Right ventricle myocardium superior (tissue), 1 donor: ENCODE measurements around the gene FAM3A. TPM values are rescaled to one million over a fixed set of nuclear protein-coding genes. Genes with fewer than 3 reads are reported as not detected.
"Not testable (repeated sequence)": the region's sequence is repeated elsewhere in the genome, so short reads cannot be mapped to it uniquely, and the experiment has no call there.

Experiments used
- ATAC-seq: fragments of 200-7000 bp; cut with Tn5 transposase; one replicate; pipeline ENCODE4 v1.9.1; 2020; ENCODE audit warnings: mild to moderate bottlenecking; ENCODE audit not compliant: poor library complexity
- DNase-seq: peaks from one replicate; pipeline ENCODE4 v3.0.0-alpha.2; 2020
- intact Hi-C: fragments of 100-400 bp; cut with DNase I; formaldehyde crosslinking; loops from one replicate; pipeline ENCODE4 v1.11.2; 2022
- long read RNA-seq: library from polyadenylated mRNA; unstranded; transcript quantifications from one replicate; pipeline ENCODE4 v2.0.0, GENCODE V29; 2021
- total RNA-seq: library from RNA; stranded (reverse); fragmentation: NEBNext Ultra II Directional; extraction: Animal tissue kit (Norgen Biotek cat#: 25700); gene quantifications from one replicate; pipeline ENCODE4 v1.2.1, GENCODE V29; 2021
- donor health status: DM: no; HTN: yes; CAD: no; lungs with severe emphysema.

Gene FAM3A, protein sequence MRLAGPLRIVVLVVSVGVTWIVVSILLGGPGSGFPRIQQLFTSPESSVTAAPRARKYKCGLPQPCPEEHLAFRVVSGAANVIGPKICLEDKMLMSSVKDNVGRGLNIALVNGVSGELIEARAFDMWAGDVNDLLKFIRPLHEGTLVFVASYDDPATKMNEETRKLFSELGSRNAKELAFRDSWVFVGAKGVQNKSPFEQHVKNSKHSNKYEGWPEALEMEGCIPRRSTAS
- total RNA-seq = 51.3 TPM
- long read RNA-seq, transcript FAM3A-215 (9 exons, 1,800 nt) = major isoform, 102 of 249 reads
- long read RNA-seq, transcript FAM3A-208 (8 exons, 1,763 nt) = minor isoform, 15 of 249 reads
- long read RNA-seq, transcript FAM3A-203 (10 exons, 1,359 nt) = minor isoform, 8 of 249 reads
- long read RNA-seq, transcript FAM3A-202 (10 exons, 1,712 nt) = minor isoform, 66 of 249 reads
- long read RNA-seq, partial matches to known transcripts = 16 of 249 reads
- long read RNA-seq, other reads (novel, unspliced or antisense) = 32 of 249 reads

DNA sequence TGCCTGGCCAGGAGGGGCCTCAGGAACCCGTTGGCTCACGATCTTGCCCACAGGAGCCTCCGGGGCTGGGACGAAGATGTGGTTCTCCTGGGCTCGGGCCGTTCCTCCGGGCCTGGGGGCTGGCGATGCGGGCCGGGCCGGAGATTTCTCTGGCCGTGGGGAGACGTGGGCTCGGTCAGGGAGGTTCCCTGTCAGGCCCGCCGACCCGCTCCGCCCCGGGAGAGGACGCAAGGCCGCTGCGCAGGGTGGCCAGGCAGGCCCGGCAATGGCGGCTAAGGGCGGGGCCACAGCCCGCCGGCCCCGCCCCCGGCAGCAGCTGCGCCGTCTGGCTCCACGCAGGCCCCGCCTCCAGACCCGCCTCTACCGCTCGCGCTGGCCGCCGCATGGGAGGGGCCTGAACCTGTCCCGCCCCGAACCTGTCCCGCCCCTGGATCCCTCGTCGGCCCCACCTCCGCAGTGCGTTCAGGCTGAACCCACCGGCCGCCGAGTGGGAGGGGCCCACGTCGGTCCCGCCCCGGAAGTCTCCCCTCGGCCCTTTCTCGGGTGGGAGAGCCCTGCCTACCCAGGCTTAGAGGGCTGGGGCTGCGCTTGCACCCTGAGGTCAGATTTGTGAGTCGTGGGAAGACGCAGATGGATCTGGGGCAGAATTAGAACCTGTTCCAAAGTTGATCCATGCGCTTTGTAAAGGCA is at the start of gene FAM3A:
FAM3A (minus strand) TSS at position 267 of the 690 bp plus-strand sequence. CDS start 460 bp downstream, outside the sequence.
- peak; percentile 95 for DNase-seq
- intact Hi-C loops = no loop called here
- ATAC-seq = peak; percentile 96

DNA sequence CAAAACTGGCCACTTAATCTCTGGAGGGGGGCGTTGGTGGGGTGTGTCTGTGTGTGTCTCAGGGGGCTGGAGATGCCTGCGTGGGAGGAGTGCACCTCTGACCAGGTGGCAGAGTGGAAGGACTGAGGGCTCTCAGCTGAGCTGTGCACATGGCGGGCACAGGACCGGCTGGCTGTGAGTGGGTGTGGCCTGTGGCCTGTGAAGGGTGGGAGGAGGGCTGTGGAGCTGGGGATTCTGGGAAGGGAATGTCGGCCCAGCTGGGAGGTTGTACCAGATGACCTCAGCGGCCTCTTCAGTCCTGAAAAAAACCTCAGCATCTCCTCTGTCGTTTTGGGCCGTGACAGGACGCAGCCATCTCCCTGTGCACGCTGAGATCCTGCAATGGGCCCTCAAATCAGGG is 46.3 kb upstream of the FAM3A start:
- intact Hi-C loops, DNase-seq: not testable (repeated sequence)
- peak; percentile 86 for ATAC-seq

DNA sequence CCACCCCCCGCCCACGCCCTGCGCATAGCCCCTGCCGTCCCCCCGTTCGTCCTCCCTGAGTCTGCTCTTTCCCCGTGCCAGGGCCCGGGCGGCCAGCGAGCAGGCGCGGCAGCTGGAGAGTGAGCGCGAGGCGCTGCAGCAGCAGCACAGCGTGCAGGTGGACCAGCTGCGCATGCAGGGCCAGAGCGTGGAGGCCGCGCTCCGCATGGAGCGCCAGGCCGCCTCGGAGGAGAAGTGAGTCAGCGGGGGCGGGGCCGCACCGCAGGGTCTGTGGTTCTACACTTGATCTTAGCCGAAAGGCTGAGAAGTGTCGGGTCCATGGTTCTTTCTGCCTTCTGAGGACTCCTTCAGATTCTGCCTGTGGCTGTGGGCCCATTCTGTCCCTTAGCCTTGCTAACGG is 44.3 kb upstream of the FAM3A start:
- DNase-seq, intact Hi-C loops, ATAC-seq: not testable (repeated sequence)

DNA sequence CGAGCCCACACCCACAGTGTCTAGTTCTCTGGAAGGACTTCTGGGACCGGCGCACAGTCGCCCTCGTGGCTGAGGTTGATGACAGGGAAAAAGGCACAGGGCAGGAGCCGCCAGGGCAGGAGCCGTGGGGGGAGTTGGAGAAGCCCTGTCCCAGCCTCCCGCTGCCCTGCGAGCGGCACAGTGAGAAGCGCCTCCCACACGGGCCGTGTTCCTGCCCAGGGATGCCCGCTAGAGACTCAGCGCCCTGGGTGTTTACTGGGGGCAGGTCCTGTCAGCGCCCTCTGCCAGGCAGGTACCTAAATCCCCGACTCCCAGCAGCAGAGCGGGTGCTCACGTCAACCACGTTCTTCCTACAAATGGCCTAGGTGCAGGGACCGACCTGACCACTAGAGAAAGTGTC is 42.9 kb upstream of the FAM3A start:
- ATAC-seq, intact Hi-C loops, DNase-seq: not testable (repeated sequence)

DNA sequence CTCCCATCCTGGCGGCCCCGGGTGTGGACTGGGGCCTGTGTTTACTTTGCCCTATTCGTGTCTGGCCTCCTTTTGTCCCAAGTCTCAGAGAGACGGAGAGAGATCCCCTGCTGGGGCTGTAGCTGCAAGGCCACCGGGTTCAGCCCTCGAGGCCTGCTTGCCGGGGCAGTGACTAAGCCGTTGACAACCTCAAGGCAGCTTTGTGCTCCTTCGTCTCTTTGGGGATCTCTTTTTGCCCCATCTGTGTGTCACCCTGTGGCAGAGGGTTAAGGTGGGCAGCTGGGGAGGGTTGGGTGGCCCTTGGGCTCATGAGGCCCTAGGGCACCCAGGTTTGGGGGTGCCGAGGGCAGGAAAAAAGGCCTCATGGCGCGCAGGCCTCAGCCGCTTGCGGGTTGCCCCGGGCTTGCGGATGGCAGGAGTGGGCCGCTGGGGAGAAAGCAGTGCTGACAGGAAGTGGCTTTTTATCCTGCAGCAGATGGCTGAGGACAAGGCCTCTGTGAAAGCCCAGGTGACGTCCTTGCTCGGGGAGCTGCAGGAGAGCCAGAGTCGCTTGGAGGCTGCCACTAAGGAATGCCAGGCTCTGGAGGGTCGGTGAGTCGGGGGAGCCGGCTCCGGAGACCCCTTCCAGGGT is 42.1 kb upstream of the FAM3A start:
- DNase-seq, intact Hi-C loops, ATAC-seq: not testable (repeated sequence)

DNA sequence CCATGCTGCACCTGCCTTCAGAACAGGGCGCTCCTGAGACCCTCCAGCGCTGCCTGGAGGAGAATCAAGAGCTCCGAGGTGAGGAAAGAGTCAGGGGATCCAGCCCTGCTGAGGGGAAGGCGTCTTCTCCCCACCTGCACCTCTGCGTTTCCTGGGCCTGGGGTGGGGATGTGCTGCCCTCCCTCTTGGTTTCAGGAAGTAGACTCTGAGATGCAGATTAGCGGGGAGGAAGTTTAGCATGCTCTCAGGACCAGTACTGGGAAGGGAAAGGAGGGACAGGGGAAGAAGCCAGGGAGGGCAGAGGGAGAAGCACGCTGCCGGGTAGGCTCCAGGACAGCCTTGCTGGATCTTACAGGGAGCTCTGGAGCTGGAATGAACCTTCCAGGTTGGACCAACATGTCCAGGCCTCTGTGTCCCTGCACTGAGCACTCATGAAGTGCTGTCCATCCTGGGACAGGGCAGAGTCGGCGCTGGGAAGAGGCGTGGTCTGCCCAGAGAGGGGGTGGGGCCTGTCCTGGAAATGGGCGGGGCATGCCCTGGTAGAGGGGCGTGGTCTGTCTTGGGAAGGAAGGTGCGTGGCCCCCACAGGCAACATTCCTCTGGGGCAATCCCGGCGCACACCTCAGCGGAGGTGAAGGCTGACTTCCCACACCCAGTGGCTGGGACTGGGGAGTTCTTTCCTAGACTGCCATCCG is 36.2 kb upstream of the FAM3A start:
- intact Hi-C loops, DNase-seq, ATAC-seq: not testable (repeated sequence)

DNA sequence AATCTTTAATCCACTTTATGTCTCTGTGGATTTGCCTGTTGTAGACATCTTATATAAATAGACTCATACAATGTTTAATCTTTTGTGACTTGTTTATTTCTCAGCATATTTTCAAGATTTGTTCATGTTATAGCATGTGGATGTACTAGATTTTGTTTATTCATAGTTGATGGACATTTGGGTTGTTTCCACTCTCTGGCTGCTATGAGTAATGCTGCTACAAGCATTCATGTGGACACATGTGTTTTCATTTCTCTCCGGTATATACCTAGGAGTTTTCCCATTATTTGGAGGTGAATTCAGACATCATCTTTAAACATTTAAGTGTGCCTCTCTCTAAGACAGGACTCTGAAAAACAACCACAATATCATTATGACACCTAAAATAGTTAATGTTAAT is 33.7 kb upstream of the FAM3A start:
- DNase-seq (no peak), ATAC-seq (no peak)
- intact Hi-C loops = no loop called here

DNA sequence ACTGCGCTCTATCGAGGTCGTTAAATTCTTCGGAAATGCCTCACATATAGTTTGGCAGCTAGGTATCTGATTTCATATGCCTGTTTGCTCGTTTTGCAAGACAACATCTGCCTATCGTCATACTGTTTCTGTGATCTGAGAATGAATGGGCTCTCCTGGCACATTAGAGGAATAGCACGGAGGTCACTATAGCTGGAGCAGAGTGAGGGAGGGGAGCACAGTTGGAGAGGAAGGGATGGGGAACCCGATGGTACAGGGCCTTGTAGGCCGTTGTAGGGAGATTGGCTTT is 31.9 kb upstream of the FAM3A start:
- intact Hi-C loops = no loop called here
- no peak for ATAC-seq
- no peak for DNase-seq

DNA sequence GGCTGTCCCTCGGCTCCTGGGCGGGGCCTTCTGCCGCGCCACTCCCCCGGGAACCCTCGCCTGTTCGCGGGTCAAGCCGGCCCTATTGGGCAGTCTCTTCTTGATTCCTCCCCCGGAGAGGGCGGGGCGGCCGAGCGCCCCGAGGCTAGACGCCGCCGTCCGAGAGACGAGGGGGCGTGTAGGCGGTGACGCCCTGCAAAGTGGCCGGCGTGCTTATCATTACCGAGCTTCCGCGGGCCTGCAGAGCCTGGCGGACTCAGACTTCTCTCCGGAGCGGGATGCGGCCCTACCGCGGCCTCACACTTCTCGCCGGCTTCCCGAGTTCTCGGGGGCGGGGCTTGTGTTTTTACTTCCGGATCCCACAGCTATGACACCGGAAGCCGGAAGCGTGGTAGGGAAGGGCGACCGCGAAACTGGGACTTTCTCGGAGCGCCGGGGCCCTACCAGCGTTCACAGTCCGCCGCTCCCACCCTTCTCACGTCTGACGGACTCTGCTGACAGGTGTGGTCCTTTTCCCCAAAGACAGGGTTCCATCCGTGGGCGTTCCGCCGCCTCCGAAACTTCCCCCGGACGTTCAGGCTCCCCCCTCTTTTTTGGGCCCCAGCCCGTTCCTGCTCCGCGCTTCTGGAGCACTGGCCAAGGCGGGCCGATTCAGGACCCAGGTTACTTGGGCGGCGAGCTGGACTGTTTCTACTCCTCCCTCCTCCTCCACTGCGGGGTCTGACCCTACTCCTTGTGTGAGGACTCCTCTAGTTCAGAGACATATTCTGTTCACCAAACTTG is 31.4 kb upstream of the FAM3A start, which contains the start of gene IKBKG:
IKBKG (plus strand) TSS at position 376 of the 783 bp plus-strand sequence. CDS start 4,383 bp downstream, outside the sequence.
- ATAC-seq (peak; percentile 95), DNase-seq (peak; percentile 93)
- intact Hi-C loops = no loop called here

DNA sequence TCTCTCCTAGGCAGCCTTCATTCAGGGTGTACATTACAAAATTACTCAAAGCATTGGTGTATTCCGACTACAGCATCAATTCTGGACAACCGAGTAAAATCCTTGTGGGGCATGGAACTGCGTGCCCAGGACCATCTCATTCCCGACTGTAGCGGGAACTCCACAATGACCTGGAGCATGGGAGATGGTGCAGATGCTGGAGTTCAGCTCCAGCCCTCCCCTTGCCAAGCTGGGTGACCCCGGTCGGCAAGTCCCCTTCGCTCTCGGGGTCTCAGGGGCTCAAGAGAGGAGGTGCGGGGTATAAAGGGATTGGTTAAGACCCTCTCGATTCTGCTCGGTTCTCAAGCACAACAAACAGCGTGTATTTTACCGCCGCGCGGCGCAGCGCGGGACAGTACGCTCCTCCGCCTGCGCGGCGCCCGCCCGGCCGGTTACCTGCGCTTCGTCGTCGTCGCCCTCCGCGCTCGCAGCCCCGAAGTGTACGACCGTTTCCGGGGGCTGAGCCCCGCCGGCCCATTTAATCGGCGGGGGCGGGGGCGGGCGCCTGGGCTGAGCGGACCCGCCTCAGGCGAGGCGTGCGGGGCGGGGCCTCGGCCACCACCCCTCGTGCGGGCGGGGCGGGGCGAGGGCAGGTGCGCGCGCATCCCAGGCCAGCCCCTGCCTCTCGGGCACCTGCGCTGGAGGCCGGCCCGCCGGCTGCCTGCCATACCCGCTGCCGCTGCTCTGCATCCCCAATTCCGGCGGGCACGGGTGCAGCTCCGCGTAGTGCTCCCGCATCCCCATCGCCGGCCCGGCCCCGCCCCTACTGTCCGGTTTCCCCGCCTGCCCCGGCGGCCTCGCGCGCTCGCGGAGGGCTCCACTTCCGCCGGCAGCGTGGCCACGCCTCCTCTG is 30.6 kb upstream of the FAM3A start, which contains the start of gene G6PD:
G6PD (minus strand) TSS at position 493 of the 891 bp plus-strand sequence. CDS start 691 bp downstream, outside the sequence.
- intact Hi-C loops = no loop called here
- peak; percentile 87 for ATAC-seq
- peak; percentile 84 for DNase-seq

DNA sequence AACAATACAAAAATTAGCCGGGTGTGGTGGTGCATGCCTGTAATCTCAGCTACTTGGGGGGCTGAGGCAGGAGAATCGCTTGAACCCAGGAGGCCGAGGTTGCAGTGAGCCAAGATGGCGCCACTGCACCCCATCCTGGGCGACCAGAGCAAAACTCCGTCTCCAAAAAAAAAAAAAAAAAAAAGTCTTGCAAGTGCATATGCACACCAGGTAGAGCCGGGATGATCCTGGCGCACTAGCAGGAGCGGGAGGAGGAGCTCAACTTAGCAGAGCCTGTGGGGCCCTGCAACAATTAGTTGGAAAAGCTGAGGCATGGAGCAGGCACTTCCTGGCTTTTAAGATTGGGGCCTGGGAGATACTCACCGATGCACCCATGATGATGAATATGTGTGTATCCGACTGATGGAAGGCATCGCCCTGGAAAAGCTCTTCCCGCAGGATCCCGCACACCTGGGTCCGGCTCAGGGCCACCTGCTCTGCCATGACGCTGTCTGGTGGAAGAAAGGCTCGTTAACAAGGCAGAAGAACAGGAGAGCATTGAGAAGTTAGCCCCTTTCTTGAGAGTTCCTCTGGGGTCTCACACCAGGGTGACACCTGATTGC is 29.7 kb upstream of the FAM3A start:
- intact Hi-C loops = no loop called here
- DNase-seq (no peak), ATAC-seq (no peak)

DNA sequence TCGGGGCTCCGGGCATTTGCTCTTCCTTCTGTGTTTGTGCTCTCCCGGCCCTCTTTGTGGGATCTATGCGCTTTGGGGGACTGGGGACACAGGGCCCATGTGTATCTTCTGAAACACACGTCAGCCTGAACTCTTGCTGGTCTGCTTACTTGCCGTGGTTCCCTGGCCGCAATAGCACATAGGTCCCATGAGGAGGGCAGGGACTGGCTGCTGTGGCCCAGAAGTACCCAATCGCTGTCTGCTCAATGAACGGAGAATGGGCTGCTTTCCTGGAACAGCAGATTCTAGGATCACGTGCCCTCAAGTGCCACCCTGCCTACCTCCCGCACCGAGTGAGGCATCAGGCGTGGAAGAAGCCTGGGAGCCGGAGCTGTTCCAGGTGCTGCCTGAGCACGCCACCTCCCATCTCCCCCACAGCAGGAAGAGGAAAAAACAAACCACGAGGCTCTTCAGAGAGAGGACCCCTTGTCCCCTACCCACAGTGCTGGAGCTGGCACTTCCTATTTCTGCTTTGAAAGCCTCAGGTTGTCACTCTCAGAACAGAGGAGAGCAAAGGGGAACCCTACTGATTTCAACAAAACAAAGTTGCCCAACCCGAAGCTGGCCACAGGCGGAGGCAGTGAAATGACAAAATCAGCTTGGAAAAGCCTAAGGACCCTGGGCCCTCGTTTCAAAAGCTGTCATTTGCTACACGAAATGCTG is 26.8 kb upstream of the FAM3A start:
- no peak for ATAC-seq
- no peak for DNase-seq
- intact Hi-C loops = no loop called here

DNA sequence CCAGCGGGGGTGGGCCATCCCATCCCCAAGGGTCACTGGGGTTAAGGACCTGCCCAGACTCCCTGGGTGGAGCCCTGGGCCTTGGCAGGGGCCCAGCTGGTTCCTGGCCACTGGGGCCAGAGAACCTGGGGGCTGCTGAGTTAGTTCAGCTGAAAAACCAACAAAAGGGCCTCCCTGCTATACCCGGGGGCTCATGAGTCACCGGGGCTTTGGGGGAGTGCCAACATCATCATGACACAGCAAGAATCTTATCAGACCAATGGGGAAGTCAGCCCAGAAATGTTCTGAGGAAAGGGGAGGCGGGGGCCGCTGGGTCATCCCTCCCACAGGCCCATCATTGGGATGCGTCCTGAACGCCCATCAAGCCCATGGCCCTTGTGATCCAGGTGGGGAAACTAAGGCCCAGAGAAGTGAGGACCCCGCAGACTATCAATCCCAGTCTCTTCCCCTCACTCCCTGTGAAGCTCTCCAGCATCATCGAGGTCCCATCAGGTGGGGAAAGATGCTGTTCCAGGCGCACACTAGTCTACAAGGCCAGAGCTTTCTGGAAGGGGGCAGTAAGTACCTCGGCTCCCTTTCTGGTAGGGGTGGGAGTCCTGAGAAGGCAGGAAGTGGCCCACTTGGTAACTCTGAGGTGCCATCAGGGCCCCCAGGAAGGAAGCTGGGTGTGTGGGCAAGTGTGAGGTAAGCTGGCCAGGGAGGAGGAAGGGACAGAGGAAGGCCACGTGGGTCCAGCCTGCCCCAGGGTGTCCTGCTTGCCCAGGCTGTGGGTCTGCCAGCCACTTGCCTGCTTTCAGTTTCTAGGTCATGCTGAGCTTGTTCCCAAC is 26.1 kb upstream of the FAM3A start:
- ATAC-seq (peak; percentile 61), DNase-seq (peak; percentile 83)
- intact Hi-C loops = no loop called here

DNA sequence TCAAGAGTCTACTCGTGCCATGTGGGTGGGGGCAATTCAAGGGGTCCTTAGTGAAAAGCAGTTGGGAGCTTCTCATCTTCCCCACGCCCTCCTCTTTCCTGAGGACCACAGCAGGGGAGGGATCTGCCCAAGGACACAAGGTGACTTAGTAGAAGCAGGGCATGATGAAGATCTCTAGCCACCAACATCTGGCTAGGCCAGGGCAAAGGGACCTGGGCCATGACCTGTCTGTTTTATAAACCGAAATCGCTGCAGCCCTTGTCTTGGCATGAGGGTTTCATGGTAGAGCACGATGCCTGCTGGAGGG is 25.5 kb upstream of the FAM3A start:
- intact Hi-C loops = no loop called here
- DNase-seq (no peak), ATAC-seq (no peak)

DNA sequence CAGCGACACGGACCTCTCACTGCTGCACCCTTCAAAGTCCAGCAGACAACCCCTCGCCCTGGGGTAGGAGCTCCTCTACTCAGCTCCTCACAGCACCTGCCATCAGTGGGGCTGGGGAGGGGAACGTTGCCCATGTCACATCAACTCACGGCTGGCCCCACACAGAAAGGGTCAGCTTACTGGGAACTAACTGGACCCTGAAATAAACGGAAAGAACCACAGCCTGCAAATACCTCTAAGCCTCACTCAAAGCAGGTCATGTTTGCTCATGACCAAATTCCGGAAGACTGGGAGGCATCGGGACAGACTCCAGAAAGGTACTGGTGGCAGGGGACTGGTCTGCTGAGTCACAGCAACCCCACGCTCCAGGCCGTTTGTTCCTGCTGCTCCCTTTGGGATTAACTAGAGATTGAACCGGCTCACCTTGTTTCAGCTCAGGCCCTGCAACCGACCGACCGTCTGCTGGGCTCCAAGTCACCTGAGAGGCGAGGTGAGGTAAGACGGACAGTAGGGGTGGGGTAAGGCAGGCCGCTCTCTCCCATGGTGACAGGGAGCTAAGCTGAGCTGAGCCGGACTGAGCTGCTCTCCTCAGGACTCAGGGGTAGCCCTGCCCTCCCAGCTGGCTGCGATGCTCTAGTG is 25.0 kb upstream of the FAM3A start:
- ATAC-seq (no peak), DNase-seq (no peak)
- intact Hi-C loops = no loop called here
